ENCODE results near the gene MRGPRE. TPM values are rescaled to one million over a fixed set of nuclear protein-coding genes. Genes with fewer than 3 reads are reported as not detected.

Gene MRGPRE
- total and polyA plus RNA-seq, 2 donors (not counting 1 experiment from before 2014, with no cell fraction given), result not detected

DNA sequence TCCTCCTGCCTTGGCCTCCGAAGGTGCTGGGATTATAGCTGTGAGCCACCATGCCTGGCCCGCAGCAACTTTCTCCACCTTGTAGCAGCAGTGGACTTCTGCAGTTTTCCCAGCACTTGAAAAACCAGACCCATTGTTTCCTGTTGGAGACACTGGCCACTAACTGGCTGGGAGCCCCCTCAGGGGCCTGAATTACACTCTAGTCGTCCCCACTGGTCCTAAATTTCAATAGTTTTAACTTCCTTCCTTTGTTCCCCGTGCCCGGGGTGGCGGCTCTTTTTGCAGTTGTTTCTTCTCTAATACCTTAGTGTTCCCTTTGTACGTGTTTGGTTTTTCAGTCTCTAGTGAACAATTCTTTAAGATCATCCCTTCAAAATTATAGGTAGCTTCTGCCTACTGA is 2.6 kb upstream of the MRGPRE start:
- Histone ChIP-seq H3K4me3 (ENCODE audit: control extremely low read depth in 1 of 5, extremely low read depth in 1 of 5, insufficient read depth in 1 of 5, low read depth in 2 of 5, low read length in 4 of 5) (no peak overlapping the region), H3K4me2 (replicated peaks; ENCODE audit: low read depth, low read length, poor library complexity, severe bottlenecking) (no peak overlapping the region), H3K4me1 (ENCODE audit: control insufficient read depth in 2 of 2, insufficient read depth in 2 of 2, low read length in 2 of 2) (no peaks in the 10 kb centered on the region), H3K9me3 (ENCODE audit: control extremely low read depth in 1 of 3, control insufficient read depth in 2 of 3, insufficient read depth in 1 of 3, low read length in 2 of 3) (no peaks in the 10 kb centered on the region), H3K27me3 (replicated peaks in 1 of 4; ENCODE audit: control extremely low read depth in 1 of 4, control insufficient read depth in 3 of 4, insufficient read depth in 4 of 4, low read length in 3 of 4) (no peaks in the 10 kb centered on the region), H2AFZ (ENCODE audit: insufficient read depth, low read depth, low read length, poor library complexity, severe bottlenecking) (no peak overlapping the region), H3K9ac (ENCODE audit: low read length) (no peak overlapping the region), H4K20me1 (ENCODE audit: control insufficient read depth, insufficient read depth, low read length, poor library complexity, severe bottlenecking) (no peaks in the 10 kb centered on the region), H3K27ac (ENCODE audit: low read length in 2 of 2) (no peak overlapping the region), H3K79me2 (ENCODE audit: control insufficient read depth, insufficient read depth, low read length) (no peaks in the 10 kb centered on the region), H3K36me3 (replicated peaks in 1 of 2; ENCODE audit: control extremely low read depth in 1 of 2, control insufficient read depth in 1 of 2, extremely low read depth in 1 of 2, insufficient read depth in 2 of 2, low read length in 1 of 2) (no peaks in the 10 kb centered on the region)
- CTCF ChIA-PET, result no interaction called here
- Mint-ChIP-seq H3K9me3 (ENCODE audit: insufficient read depth) (no peaks in the 10 kb centered on the region), H3K27ac (no peak overlapping the region), H3K4me3 (no peak overlapping the region), H3K27me3 (peaks cover 3% of the 10 kb centered on the region), H3K4me1 (no peaks in the 10 kb centered on the region)
- intact Hi-C loops (cut with micrococcal nuclease), result no loop called here
- DNase-seq (no peak), ATAC-seq (ENCODE audit: low read depth) (no peak)
- POLR2A ChIA-PET, result no interaction called here
- TF ChIP-seq, protein P1, sequence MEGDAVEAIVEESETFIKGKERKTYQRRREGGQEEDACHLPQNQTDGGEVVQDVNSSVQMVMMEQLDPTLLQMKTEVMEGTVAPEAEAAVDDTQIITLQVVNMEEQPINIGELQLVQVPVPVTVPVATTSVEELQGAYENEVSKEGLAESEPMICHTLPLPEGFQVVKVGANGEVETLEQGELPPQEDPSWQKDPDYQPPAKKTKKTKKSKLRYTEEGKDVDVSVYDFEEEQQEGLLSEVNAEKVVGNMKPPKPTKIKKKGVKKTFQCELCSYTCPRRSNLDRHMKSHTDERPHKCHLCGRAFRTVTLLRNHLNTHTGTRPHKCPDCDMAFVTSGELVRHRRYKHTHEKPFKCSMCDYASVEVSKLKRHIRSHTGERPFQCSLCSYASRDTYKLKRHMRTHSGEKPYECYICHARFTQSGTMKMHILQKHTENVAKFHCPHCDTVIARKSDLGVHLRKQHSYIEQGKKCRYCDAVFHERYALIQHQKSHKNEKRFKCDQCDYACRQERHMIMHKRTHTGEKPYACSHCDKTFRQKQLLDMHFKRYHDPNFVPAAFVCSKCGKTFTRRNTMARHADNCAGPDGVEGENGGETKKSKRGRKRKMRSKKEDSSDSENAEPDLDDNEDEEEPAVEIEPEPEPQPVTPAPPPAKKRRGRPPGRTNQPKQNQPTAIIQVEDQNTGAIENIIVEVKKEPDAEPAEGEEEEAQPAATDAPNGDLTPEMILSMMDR (IDR thresholded peaks at IDR 0.05), result no peak
- no peak for TF ChIP-seq EZH2 (IDR thresholded peaks at IDR 0.05; ENCODE audit: borderline replicate concordance, insufficient read depth, low read depth, low read length, poor library complexity, severe bottlenecking)
- 56% methylated on average over 6 of the region's 7 CpGs for WGBS (ENCODE audit: insufficient coverage)

DNA sequence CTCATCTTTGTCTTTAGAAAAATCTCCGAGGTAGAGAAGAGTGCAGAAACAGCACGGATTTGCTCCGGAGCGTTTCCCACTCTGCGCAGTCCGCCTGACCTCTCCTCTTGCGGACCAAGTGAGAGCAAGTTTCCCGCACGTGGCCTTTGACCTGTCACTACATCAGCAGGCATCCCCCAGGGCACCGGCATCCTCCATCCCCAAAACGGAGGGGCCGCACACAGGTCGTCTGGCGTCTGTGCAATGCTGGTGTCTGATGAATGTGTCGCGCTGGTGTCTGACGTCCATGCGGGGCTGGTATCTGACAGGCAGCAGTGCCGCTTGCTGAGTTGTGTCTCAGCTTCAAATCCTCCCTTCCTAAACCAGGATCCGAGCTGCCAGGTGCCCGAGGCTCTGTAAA is 739 bp upstream of the MRGPRE start:
- H3K27ac Mint-ChIP-seq, result no peak overlapping the region
- POLR2A ChIA-PET, result no interaction called here
- H3K79me2 ChIP-seq (ENCODE audit: control insufficient read depth, insufficient read depth, low read length), result no peaks in the 10 kb centered on the region
- no peaks in the 10 kb centered on the region for H3K9me3 ChIP-seq (ENCODE audit: control extremely low read depth in 1 of 3, control insufficient read depth in 2 of 3, insufficient read depth in 1 of 3, low read length in 2 of 3)
- CTCF ChIA-PET, result no interaction called here
- H4K20me1 ChIP-seq (ENCODE audit: control insufficient read depth, insufficient read depth, low read length, poor library complexity, severe bottlenecking), result no peaks in the 10 kb centered on the region
- TF ChIP-seq, protein P1 (IDR thresholded peaks at IDR 0.05), result no peak
- TF ChIP-seq EZH2 (IDR thresholded peaks at IDR 0.05; ENCODE audit: borderline replicate concordance, insufficient read depth, low read depth, low read length, poor library complexity, severe bottlenecking), result no peak
- no peak overlapping the region for H3K4me3 Mint-ChIP-seq
- no peak overlapping the region for H3K27ac ChIP-seq (ENCODE audit: low read length in 2 of 2)
- no peaks in the 10 kb centered on the region for H3K27me3 Mint-ChIP-seq
- H2AFZ ChIP-seq (ENCODE audit: insufficient read depth, low read depth, low read length, poor library complexity, severe bottlenecking), result no peak overlapping the region
- no peaks in the 10 kb centered on the region for H3K36me3 ChIP-seq (replicated peaks in 1 of 2; ENCODE audit: control extremely low read depth in 1 of 2, control insufficient read depth in 1 of 2, extremely low read depth in 1 of 2, insufficient read depth in 2 of 2, low read length in 1 of 2)
- ATAC-seq (ENCODE audit: low read depth) (no peak), DNase-seq (no peak)
- H3K4me2 ChIP-seq (replicated peaks; ENCODE audit: low read depth, low read length, poor library complexity, severe bottlenecking), result no peak overlapping the region
- H3K27me3 ChIP-seq (replicated peaks in 1 of 4; ENCODE audit: control extremely low read depth in 1 of 4, control insufficient read depth in 3 of 4, insufficient read depth in 4 of 4, low read length in 3 of 4), result no peaks in the 10 kb centered on the region
- no peaks in the 10 kb centered on the region for H3K4me1 ChIP-seq (ENCODE audit: control insufficient read depth in 2 of 2, insufficient read depth in 2 of 2, low read length in 2 of 2)
- H3K9ac ChIP-seq (ENCODE audit: low read length), result no peak overlapping the region
- H3K4me1 Mint-ChIP-seq, result no peaks in the 10 kb centered on the region
- no peak overlapping the region for H3K4me3 ChIP-seq (ENCODE audit: control extremely low read depth in 1 of 5, extremely low read depth in 1 of 5, insufficient read depth in 1 of 5, low read depth in 2 of 5, low read length in 4 of 5)
- intact Hi-C loops (cut with micrococcal nuclease), result no loop called here
- whole genome bisulfite sequencing (ENCODE audit: insufficient coverage), result 91% methylated on average over 21 of the region's 21 CpGs
- no peaks in the 10 kb centered on the region for H3K9me3 Mint-ChIP-seq (ENCODE audit: insufficient read depth)

Measured in B cell (primary cell).